SK-N-SH treated with all-trans-retinoic acid at 6 μM for 48 hours (cell line): ENCODE measurements around the gene SLC9A7.

Experiments
- ARNTL ChIP-seq: fragments of 450-650 bp; formaldehyde crosslinking; IDR thresholded peaks from 2 replicates; pipeline ENCODE4 v1.5.0; 2020; ENCODE audit warnings: low read depth, mild to moderate bottlenecking, moderate library complexity, borderline replicate concordance
- ESRRG ChIP-seq: fragments of 250-450 bp; sonication (Bioruptor Pico); IDR thresholded peaks from 2 replicates; pipeline ENCODE4 v1.6.1; 2021; ENCODE audit warnings: mild to moderate bottlenecking
- GLIS3 ChIP-seq: fragments of 250-450 bp; sonication (Bioruptor Pico); IDR thresholded peaks from 2 replicates; pipeline ENCODE4 v1.5.0; 2020; ENCODE audit warnings: mild to moderate bottlenecking, moderate library complexity
- PPARA ChIP-seq: fragments of 250-450 bp; sonication (Bioruptor Pico); IDR thresholded peaks from 2 replicates; pipeline ENCODE4 v1.5.0; 2020; ENCODE audit warnings: mild to moderate bottlenecking, borderline replicate concordance
- RARB ChIP-seq: fragments of 250-450 bp; sonication (Bioruptor Pico); IDR thresholded peaks from 2 replicates; pipeline ENCODE4 v1.8.0; 2021; ENCODE audit warnings: mild to moderate bottlenecking, moderate library complexity
- SNAI2 ChIP-seq: fragments of 250-450 bp; sonication (Bioruptor Pico); IDR thresholded peaks from 2 replicates; pipeline ENCODE4 v1.5.0; 2020; ENCODE audit warnings: mild to moderate bottlenecking, moderate library complexity
- TCF4 ChIP-seq: fragments of 250-450 bp; sonication (Bioruptor Pico); IDR thresholded peaks from 2 replicates; pipeline ENCODE4 v1.8.0; 2021; ENCODE audit warnings: mild to moderate bottlenecking, moderate library complexity, borderline replicate concordance
- TOX ChIP-seq: fragments of 250-450 bp; sonication (Bioruptor Pico); IDR thresholded peaks from 2 replicates; pipeline ENCODE4 v1.8.0; 2021; ENCODE audit warnings: mild to moderate bottlenecking, moderate library complexity, borderline replicate concordance
- ZFP3 ChIP-seq: fragments of 250-450 bp; sonication (Bioruptor Pico); IDR thresholded peaks from 2 replicates; pipeline ENCODE4 v1.5.0; 2020; ENCODE audit warnings: mild to moderate bottlenecking, moderate library complexity
- ZFP30 ChIP-seq: fragments of 450-650 bp; formaldehyde crosslinking; IDR thresholded peaks from 2 replicates; pipeline ENCODE4 v1.5.0; 2022; ENCODE audit warnings: mild to moderate bottlenecking, moderate library complexity
- TF ChIP-seq, protein P1 (sequence below): fragments of 250-450 bp; sonication (Bioruptor Pico); IDR thresholded peaks from 2 replicates; pipeline ENCODE4 v1.5.1; 2020; ENCODE audit warnings: low read depth, mild to moderate bottlenecking, moderate library complexity
- TF ChIP-seq, protein P2 (sequence below): fragments of 250-450 bp; sonication (Bioruptor Pico); IDR thresholded peaks from 2 replicates; pipeline ENCODE4 v1.8.0; 2021; ENCODE audit warnings: low read depth, mild to moderate bottlenecking, moderate library complexity, borderline replicate concordance
- TF ChIP-seq, protein P3 (sequence below): fragments of 250-450 bp; sonication (Bioruptor Pico); IDR thresholded peaks from 2 replicates; pipeline ENCODE4 v1.8.0; 2020; ENCODE audit warnings: mild to moderate bottlenecking, moderate library complexity, borderline replicate concordance

DNA sequence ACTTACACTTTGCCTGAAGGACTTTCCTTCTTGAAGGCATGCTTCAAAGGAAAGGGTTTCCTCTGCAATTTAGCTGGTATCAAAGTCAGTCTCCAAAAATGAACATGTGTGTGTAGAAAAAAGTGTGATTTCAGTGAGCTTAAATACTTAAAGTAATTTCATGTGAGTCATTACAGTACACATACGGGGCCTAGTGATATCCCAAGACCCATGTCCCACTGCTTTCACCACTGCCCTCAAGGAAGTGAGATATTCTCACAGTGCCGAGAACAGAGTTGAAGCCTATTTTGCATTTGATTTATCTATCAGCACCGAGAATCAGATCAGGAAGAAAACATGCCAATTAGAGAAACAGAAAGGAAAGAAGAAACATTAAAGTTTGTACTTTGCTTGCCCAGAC lies 124.3 kb downstream of the SLC9A7 start:
- TF ChIP-seq, protein P1, sequence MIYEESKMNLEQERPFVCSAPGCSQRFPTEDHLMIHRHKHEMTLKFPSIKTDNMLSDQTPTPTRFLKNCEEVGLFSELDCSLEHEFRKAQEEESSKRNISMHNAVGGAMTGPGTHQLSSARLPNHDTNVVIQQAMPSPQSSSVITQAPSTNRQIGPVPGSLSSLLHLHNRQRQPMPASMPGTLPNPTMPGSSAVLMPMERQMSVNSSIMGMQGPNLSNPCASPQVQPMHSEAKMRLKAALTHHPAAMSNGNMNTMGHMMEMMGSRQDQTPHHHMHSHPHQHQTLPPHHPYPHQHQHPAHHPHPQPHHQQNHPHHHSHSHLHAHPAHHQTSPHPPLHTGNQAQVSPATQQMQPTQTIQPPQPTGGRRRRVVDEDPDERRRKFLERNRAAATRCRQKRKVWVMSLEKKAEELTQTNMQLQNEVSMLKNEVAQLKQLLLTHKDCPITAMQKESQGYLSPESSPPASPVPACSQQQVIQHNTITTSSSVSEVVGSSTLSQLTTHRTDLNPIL (CRISPR knock-in tag), result no peak
- TF ChIP-seq GLIS3, result no peak
- TF ChIP-seq, protein P2, sequence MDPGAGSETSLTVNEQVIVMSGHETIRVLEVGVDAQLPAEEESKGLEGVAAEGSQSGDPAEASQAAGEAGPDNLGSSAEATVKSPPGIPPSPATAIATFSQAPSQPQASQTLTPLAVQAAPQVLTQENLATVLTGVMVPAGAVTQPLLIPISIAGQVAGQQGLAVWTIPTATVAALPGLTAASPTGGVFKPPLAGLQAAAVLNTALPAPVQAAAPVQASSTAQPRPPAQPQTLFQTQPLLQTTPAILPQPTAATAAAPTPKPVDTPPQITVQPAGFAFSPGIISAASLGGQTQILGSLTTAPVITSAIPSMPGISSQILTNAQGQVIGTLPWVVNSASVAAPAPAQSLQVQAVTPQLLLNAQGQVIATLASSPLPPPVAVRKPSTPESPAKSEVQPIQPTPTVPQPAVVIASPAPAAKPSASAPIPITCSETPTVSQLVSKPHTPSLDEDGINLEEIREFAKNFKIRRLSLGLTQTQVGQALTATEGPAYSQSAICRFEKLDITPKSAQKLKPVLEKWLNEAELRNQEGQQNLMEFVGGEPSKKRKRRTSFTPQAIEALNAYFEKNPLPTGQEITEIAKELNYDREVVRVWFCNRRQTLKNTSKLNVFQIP, result no peak
- TF ChIP-seq TOX (CRISPR knock-in tag), result no peak
- no peak for TF ChIP-seq ARNTL
- no peak for TF ChIP-seq PPARA
- TF ChIP-seq ZFP30 (CRISPR knock-in tag), result no peak
- no peak for TF ChIP-seq ZFP3 (CRISPR knock-in tag)
- TF ChIP-seq RARB (CRISPR knock-in tag), result no peak
- TF ChIP-seq, protein P3, sequence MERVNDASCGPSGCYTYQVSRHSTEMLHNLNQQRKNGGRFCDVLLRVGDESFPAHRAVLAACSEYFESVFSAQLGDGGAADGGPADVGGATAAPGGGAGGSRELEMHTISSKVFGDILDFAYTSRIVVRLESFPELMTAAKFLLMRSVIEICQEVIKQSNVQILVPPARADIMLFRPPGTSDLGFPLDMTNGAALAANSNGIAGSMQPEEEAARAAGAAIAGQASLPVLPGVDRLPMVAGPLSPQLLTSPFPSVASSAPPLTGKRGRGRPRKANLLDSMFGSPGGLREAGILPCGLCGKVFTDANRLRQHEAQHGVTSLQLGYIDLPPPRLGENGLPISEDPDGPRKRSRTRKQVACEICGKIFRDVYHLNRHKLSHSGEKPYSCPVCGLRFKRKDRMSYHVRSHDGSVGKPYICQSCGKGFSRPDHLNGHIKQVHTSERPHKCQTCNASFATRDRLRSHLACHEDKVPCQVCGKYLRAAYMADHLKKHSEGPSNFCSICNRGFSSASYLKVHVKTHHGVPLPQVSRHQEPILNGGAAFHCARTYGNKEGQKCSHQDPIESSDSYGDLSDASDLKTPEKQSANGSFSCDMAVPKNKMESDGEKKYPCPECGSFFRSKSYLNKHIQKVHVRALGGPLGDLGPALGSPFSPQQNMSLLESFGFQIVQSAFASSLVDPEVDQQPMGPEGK, result no peak
- no peak for TF ChIP-seq ESRRG (CRISPR knock-in tag)
- TF ChIP-seq SNAI2 (CRISPR knock-in tag), result no peak
- TF ChIP-seq TCF4 (CRISPR knock-in tag), result no peak
